GM12891 (cell line): ENCODE measurements around the gene GSDMA.

Source experiments
- DNase-seq: peaks from one replicate; pipeline ENCODE4 v3.0.0; 2011; ENCODE audit warnings: low spot score; ENCODE audit not compliant: insufficient read length
- FAIRE-seq: peaks from 2 replicates; lab custom pipeline; 2011; peaks lifted over from hg19 to GRCh38; lab: Jason Lieb, UNC
- PAX5 ChIP-seq: IDR thresholded peaks from 2 replicates; pipeline ENCODE4 v1.6.1; 2011; ENCODE audit warnings: low read length, moderate library complexity, mild to moderate bottlenecking; ENCODE audit not compliant: insufficient read depth, severe bottlenecking
- POLR2A ChIP-seq: IDR thresholded peaks from 2 replicates; pipeline ENCODE4 v1.6.1; 2011; ENCODE audit warnings: low read depth, low read length, control low read depth
- POLR2AphosphoS5 ChIP-seq: IDR thresholded peaks from 2 replicates; pipeline ENCODE4 v1.6.1; 2011; ENCODE audit warnings: low read depth, low read length, control low read depth
- POU2F2 ChIP-seq: IDR thresholded peaks from 2 replicates; pipeline ENCODE4 v1.6.1; 2011; ENCODE audit warnings: low read depth, mild to moderate bottlenecking, control low read depth, low read length, moderate library complexity
- SPI1 ChIP-seq: IDR thresholded peaks from 2 replicates; pipeline ENCODE4 v1.6.1; 2011; ENCODE audit warnings: low read depth, low read length, control low read depth
- TAF1 ChIP-seq: IDR thresholded peaks from 2 replicates; pipeline ENCODE4 v1.6.1; 2011; ENCODE audit warnings: low read depth, low read length, control low read depth

Gene GSDMA

GRCh38 chr17:39960524-39961041 is 2.2 kb upstream of the GSDMA start:
- no peak for TF ChIP-seq SPI1
- TF ChIP-seq POLR2A = no peak
- TF ChIP-seq PAX5 = no peak
- TF ChIP-seq POLR2AphosphoS5 = no peak
- no peak for TF ChIP-seq POU2F2
- TF ChIP-seq TAF1 = no peak
- no peak for FAIRE-seq

GRCh38 chr17:39963829-39964228 is 1.0 kb downstream of the GSDMA start:
- FAIRE-seq (no peak), DNase-seq (no peak)
- TF ChIP-seq POLR2A (no peak), POLR2AphosphoS5 (no peak), SPI1 (no peak), TAF1 (no peak), POU2F2 (no peak), PAX5 (no peak)

More at GRCh38 chr17:39960524-39961041, 2.2 kb upstream of the GSDMA start:
- no peak for DNase-seq

- TF ChIP-seq PAX5 (no peak), SPI1 (no peak), POU2F2 (no peak), TAF1 (no peak), POLR2A (no peak), POLR2AphosphoS5 (no peak)
- FAIRE-seq (no peak), DNase-seq (no peak)
Measured at GRCh38 chr17:39965017-39965699, 2.4 kb downstream of the GSDMA start.

GRCh38 chr17:39966771-39967170 is 4.0 kb downstream of the GSDMA start:
- TF ChIP-seq POU2F2 (no peak), SPI1 (no peak), PAX5 (no peak), POLR2AphosphoS5 (no peak), POLR2A (no peak), TAF1 (no peak)
- DNase-seq (no peak), FAIRE-seq (no peak)

- no peak for FAIRE-seq
Measured at GRCh38 chr17:39968761-39969160, 6.0 kb downstream of the GSDMA start.

GRCh38 chr17:39969375-39969774 is 6.6 kb downstream of the GSDMA start:
- no peak for DNase-seq
- no peak for FAIRE-seq
- TF ChIP-seq PAX5 (no peak), TAF1 (no peak), POU2F2 (no peak), POLR2AphosphoS5 (no peak), POLR2A (no peak), SPI1 (no peak)

More at GRCh38 chr17:39968761-39969160, 6.0 kb downstream of the GSDMA start:
- TF ChIP-seq SPI1 = no peak
- no peak for TF ChIP-seq PAX5
- DNase-seq = no peak

- DNase-seq (no peak), FAIRE-seq (no peak)
- TF ChIP-seq POLR2AphosphoS5 = no peak
- no peak for TF ChIP-seq SPI1
- TF ChIP-seq TAF1 = no peak
- no peak for TF ChIP-seq POU2F2
- no peak for TF ChIP-seq POLR2A
- no peak for TF ChIP-seq PAX5
Measured at GRCh38 chr17:39970157-39970692, 7.4 kb downstream of the GSDMA start.

- DNase-seq = no peak
- TF ChIP-seq SPI1 = no peak
- no peak for TF ChIP-seq POU2F2
- TF ChIP-seq PAX5 = no peak
- no peak for TF ChIP-seq POLR2A
- no peak for TF ChIP-seq TAF1
- no peak for TF ChIP-seq POLR2AphosphoS5
- no peak for FAIRE-seq
Measured at GRCh38 chr17:39971076-39971603, 8.3 kb downstream of the GSDMA start.

GRCh38 chr17:39972271-39972670 is 9.5 kb downstream of the GSDMA start:
- no peak for DNase-seq

More at GRCh38 chr17:39972271-39972670, 9.5 kb downstream of the GSDMA start:
- no peak for FAIRE-seq
- no peak for TF ChIP-seq PAX5
- no peak for TF ChIP-seq SPI1
- TF ChIP-seq TAF1 = no peak
- no peak for TF ChIP-seq POLR2AphosphoS5
- no peak for TF ChIP-seq POLR2A
- no peak for TF ChIP-seq POU2F2
